ENCODE results near the gene CTNNA3. TPM values are rescaled to one million over a fixed set of nuclear protein-coding genes. Genes with fewer than 3 reads are reported as not detected.

Gene CTNNA3
- polyA plus RNA-seq, 1 donor from 2014 or later, result 0.14 TPM

DNA sequence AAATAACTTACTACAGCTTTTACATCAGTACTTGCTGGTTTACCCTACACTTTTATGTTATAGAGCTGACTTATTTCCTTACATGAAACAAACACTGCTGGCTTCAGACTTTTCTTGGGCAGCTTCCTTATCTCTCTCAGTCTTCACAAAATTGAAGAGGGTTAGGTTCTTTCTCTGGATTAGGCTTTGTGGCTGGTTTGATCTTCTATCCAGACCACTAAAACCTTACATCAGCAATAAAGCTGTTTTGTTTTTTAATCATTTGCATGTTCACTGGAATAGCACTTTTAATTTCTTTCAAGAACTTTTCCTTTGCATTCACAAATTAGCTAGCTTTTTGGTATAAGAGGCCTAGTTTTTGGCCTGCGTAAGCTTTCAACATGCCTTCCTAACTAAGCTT, 551.5 kb downstream of the CTNNA3 start:
- TF ChIP-seq EZH2 (IDR thresholded peaks at IDR 0.05; ENCODE audit: borderline replicate concordance, insufficient read depth, low read length, poor library complexity, severe bottlenecking), result no peak
- no peak for TF ChIP-seq TAF1 (IDR thresholded peaks at IDR 0.05; ENCODE audit: low read depth)
- no peak for TF ChIP-seq RAD21 (conservative IDR thresholded peaks at IDR 0.05)
- no peak for TF ChIP-seq SMC3 (conservative IDR thresholded peaks at IDR 0.05; ENCODE audit: poor library complexity)
- TF ChIP-seq, protein P1, sequence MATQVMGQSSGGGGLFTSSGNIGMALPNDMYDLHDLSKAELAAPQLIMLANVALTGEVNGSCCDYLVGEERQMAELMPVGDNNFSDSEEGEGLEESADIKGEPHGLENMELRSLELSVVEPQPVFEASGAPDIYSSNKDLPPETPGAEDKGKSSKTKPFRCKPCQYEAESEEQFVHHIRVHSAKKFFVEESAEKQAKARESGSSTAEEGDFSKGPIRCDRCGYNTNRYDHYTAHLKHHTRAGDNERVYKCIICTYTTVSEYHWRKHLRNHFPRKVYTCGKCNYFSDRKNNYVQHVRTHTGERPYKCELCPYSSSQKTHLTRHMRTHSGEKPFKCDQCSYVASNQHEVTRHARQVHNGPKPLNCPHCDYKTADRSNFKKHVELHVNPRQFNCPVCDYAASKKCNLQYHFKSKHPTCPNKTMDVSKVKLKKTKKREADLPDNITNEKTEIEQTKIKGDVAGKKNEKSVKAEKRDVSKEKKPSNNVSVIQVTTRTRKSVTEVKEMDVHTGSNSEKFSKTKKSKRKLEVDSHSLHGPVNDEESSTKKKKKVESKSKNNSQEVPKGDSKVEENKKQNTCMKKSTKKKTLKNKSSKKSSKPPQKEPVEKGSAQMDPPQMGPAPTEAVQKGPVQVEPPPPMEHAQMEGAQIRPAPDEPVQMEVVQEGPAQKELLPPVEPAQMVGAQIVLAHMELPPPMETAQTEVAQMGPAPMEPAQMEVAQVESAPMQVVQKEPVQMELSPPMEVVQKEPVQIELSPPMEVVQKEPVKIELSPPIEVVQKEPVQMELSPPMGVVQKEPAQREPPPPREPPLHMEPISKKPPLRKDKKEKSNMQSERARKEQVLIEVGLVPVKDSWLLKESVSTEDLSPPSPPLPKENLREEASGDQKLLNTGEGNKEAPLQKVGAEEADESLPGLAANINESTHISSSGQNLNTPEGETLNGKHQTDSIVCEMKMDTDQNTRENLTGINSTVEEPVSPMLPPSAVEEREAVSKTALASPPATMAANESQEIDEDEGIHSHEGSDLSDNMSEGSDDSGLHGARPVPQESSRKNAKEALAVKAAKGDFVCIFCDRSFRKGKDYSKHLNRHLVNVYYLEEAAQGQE (IDR thresholded peaks at IDR 0.05; ENCODE audit: borderline replicate concordance), result no peak
- no peak for TF ChIP-seq POLR2AphosphoS5 (IDR thresholded peaks at IDR 0.05)
- TF ChIP-seq, protein P2, sequence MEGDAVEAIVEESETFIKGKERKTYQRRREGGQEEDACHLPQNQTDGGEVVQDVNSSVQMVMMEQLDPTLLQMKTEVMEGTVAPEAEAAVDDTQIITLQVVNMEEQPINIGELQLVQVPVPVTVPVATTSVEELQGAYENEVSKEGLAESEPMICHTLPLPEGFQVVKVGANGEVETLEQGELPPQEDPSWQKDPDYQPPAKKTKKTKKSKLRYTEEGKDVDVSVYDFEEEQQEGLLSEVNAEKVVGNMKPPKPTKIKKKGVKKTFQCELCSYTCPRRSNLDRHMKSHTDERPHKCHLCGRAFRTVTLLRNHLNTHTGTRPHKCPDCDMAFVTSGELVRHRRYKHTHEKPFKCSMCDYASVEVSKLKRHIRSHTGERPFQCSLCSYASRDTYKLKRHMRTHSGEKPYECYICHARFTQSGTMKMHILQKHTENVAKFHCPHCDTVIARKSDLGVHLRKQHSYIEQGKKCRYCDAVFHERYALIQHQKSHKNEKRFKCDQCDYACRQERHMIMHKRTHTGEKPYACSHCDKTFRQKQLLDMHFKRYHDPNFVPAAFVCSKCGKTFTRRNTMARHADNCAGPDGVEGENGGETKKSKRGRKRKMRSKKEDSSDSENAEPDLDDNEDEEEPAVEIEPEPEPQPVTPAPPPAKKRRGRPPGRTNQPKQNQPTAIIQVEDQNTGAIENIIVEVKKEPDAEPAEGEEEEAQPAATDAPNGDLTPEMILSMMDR (IDR thresholded peaks at IDR 0.05; ENCODE audit: poor library complexity, severe bottlenecking), result no peak
- no peak for TF ChIP-seq MXI1 (conservative IDR thresholded peaks at IDR 0.05; ENCODE audit: poor library complexity, severe bottlenecking)
- no peak for TF ChIP-seq EP300 (conservative IDR thresholded peaks at IDR 0.05; ENCODE audit: poor library complexity, severe bottlenecking)
- no peak overlapping the region for H3K27ac ChIP-seq (ENCODE audit: low read length)
- no peak overlapping the region for H3K9ac ChIP-seq (ENCODE audit: low read length)
- no peaks in the 10 kb centered on the region for H3K9me3 ChIP-seq (ENCODE audit: low read length)
- H3K27me3 ChIP-seq (ENCODE audit: insufficient read depth, low read depth, low read length), result no peaks in the 10 kb centered on the region
- no peaks in the 10 kb centered on the region for H3K79me2 ChIP-seq (replicated peaks; ENCODE audit: insufficient read depth, low read length)
- no peaks in the 10 kb centered on the region for H3K36me3 ChIP-seq (ENCODE audit: insufficient read depth, low read length)
- no peak overlapping the region for H3K4me2 ChIP-seq (ENCODE audit: low read length)
- no peaks in the 10 kb centered on the region for H3F3A ChIP-seq (ENCODE audit: insufficient read depth, low read length, poor library complexity, severe bottlenecking)
- no peaks in the 10 kb centered on the region for H3K9me2 ChIP-seq (ENCODE audit: insufficient read depth, low read length)
- no peaks in the 10 kb centered on the region for H4K20me1 ChIP-seq (ENCODE audit: insufficient read depth)
- no peak overlapping the region for H2AFZ ChIP-seq (ENCODE audit: low read depth, low read length)
- H3K4me3 ChIP-seq (ENCODE audit: low read length), result no peak overlapping the region

DNA sequence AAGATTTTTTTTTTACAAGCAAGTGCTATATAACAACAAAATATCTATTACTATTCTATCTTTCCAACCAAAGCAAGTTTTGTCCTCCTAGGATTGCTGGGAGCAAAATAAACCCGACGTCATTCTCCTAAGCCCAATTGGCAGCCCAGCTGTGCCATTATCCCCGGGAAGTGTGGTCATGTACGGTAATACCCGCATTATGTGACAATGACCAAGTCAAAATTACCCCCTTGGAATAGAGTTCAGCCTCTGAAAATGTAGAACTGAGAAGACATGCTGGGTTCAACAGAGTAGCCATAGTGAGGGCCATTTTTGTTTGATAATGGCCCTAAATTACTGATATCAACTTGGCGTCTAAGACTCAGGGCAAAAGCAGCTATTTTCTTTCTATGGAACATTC, 554.7 kb downstream of the CTNNA3 start:
- no peaks in the 10 kb centered on the region for H3F3A ChIP-seq (ENCODE audit: insufficient read depth, low read length, poor library complexity, severe bottlenecking)
- no peak overlapping the region for H3K4me2 ChIP-seq (ENCODE audit: low read length)
- TF ChIP-seq EP300 (conservative IDR thresholded peaks at IDR 0.05; ENCODE audit: poor library complexity, severe bottlenecking) (peak; percentile 20), POLR2AphosphoS5 (IDR thresholded peaks at IDR 0.05) (peak; percentile 97), SMC3 (conservative IDR thresholded peaks at IDR 0.05; ENCODE audit: poor library complexity) (no peak)
- TF ChIP-seq, protein P1 (IDR thresholded peaks at IDR 0.05; ENCODE audit: borderline replicate concordance), result peak; percentile 70
- H3K79me2 ChIP-seq (replicated peaks; ENCODE audit: insufficient read depth, low read length), result no peaks in the 10 kb centered on the region
- H3K27ac ChIP-seq (ENCODE audit: low read length), result no peak overlapping the region
- H3K36me3 ChIP-seq (ENCODE audit: insufficient read depth, low read length), result no peaks in the 10 kb centered on the region
- H3K9me2 ChIP-seq (ENCODE audit: insufficient read depth, low read length), result no peaks in the 10 kb centered on the region
- no peak overlapping the region for H2AFZ ChIP-seq (ENCODE audit: low read depth, low read length)
- no peak overlapping the region for H3K9ac ChIP-seq (ENCODE audit: low read length)
- H3K27me3 ChIP-seq (ENCODE audit: insufficient read depth, low read depth, low read length), result no peaks in the 10 kb centered on the region
- no peaks in the 10 kb centered on the region for H3K9me3 ChIP-seq (ENCODE audit: low read length)
- H4K20me1 ChIP-seq (ENCODE audit: insufficient read depth), result no peaks in the 10 kb centered on the region
- H3K4me3 ChIP-seq (ENCODE audit: low read length), result no peak overlapping the region
